Measurements from ENCODE around the gene ZBTB11. TPM values are rescaled to one million over a fixed set of nuclear protein-coding genes. Genes with fewer than 3 reads are reported as not detected.
"Not testable (repeated sequence)": the region's sequence is repeated elsewhere in the genome, so short reads cannot be mapped to it uniquely, and the experiment has no call there.

The ZBTB11 gene
- total RNA-seq, 1 donor from 2014 or later, result 17.2 TPM

DNA sequence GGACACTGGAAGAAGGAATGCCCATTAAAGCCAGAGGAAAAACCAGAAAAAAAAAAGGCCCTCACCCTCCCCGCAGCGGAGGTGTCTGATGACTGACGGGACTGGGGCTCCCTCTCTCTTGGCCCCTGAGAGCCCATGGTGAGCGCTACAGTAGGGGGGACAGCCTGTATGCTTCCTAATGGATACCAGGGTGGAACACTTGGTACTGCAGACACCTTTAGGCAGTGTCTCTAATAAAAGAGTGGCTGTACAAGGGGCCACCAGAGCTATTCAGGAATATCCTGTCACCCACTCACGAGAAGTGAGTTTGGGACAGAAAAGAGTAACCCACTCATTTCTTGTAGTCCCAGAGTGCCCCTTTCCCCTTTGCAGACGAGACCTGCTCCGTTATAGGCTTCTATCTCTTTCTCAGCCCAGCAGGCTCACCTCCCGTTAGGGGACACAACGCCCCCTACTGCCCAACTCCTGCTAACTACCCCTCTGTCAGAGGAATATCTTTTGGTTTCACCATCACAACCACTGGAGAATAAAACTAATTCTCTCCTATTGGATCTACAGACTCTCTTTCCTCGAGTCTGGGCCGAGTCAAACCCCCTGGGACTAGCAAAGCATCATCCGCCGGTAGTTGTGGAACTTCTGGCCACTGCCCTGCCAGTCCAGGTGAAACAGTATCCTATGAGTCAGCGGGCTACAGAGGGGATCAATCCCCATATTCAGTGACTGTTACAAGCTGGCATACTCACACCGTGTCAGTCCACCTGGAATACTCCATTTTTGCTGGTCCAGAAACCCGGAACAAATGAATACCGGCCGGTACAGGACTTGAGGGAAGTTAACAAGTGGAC lies 40.8 kb downstream of the ZBTB11 start:
- H3K4me3 Mint-ChIP-seq, result no peak overlapping the region
- DNase-seq (ENCODE audit: low read depth, low spot score), result peak; percentile 65
- H3K27me3 Mint-ChIP-seq (ENCODE audit: low read depth), result peaks cover 6% of the 10 kb centered on the region
- TF ChIP-seq CTCF (conservative IDR thresholded peaks at IDR 0.05), result peak; percentile 72
- no peaks in the 10 kb centered on the region for H3K36me3 Mint-ChIP-seq (ENCODE audit: low read depth)
- no peak overlapping the region for H3K27ac Mint-ChIP-seq (ENCODE audit: unreplicated experiment)
- no peaks in the 10 kb centered on the region for H3K9me3 Mint-ChIP-seq
- no peaks in the 10 kb centered on the region for H3K4me1 Mint-ChIP-seq

- H3K4me1 Mint-ChIP-seq, result no peaks in the 10 kb centered on the region
- no peaks in the 10 kb centered on the region for H3K9me3 Mint-ChIP-seq
- no peaks in the 10 kb centered on the region for H3K36me3 Mint-ChIP-seq (ENCODE audit: low read depth)
- peaks cover 6% of the 10 kb centered on the region for H3K27me3 Mint-ChIP-seq (ENCODE audit: low read depth)
- TF ChIP-seq CTCF (conservative IDR thresholded peaks at IDR 0.05), result no peak
- H3K27ac Mint-ChIP-seq (ENCODE audit: unreplicated experiment), result no peak overlapping the region
- H3K4me3 Mint-ChIP-seq, result no peak overlapping the region
- DNase-seq (ENCODE audit: low read depth, low spot score), result no peak
These were observed 41.6 kb downstream of the ZBTB11 start for GRCh38 chr3:101635345-101635744.

DNA sequence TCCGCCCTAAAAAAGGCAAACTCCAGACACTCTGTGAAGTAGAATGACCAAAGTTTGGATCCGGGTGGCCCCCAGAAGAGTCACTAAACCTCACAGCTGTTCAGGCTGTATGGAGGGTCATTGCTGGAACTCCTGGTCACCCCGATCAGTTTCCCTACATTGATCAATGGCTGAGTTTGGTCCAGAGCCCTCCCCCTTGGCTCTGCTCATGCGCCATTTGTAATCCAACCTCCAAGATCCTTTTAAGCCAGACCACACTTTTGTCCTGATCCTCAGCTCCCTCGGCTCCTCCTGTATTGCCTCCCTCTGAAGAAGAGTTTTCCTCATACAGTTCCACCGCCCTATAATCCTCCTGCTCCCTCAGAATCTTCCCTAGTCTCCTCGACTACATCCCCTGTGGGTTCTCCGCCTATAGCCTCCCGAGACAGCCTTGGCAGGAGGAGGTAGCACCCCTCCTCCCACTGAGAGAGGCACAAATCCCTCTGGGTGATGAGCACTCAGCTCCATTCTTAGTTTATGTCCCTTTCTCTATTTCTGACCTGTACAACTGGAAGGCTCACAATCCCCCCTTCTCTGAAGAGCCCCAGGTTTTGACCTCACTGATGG lies 42.2 kb downstream of the ZBTB11 start:
- Mint-ChIP-seq H3K4me1 (no peaks in the 10 kb centered on the region), H3K9me3 (no peaks in the 10 kb centered on the region), H3K27me3 (ENCODE audit: low read depth) (peaks cover 6% of the 10 kb centered on the region), H3K27ac (ENCODE audit: unreplicated experiment) (no peak overlapping the region), H3K36me3 (ENCODE audit: low read depth) (no peaks in the 10 kb centered on the region), H3K4me3 (no peak overlapping the region)
- DNase-seq (ENCODE audit: low read depth, low spot score), result no peak
- no peak for TF ChIP-seq CTCF (conservative IDR thresholded peaks at IDR 0.05)

DNA sequence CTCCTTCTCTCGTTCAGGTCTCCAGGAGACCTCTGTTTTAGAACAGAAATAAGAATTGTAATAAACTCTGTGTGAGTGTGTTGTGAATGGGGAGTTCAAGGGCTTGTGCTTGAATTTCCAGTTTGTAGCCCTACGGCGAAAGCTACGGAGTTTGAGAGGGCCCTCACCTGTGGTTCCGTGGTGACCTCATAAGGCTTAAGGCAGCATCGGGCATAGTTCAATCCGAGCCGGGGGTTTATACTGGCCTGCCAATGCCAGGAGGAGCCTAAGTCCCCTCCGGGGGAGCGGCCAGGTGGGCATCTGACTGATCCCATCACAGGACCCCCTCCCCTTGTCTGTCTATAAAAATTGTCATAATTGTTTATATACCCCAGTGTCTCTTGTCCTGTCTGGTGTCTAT lies 43.7 kb downstream of the ZBTB11 start:
- no peak overlapping the region for H3K27ac Mint-ChIP-seq (ENCODE audit: unreplicated experiment)
- DNase-seq (ENCODE audit: low read depth, low spot score), result no peak
- peaks cover 6% of the 10 kb centered on the region for H3K27me3 Mint-ChIP-seq (ENCODE audit: low read depth)
- H3K4me3 Mint-ChIP-seq, result no peak overlapping the region
- no peaks in the 10 kb centered on the region for H3K9me3 Mint-ChIP-seq
- no peak for TF ChIP-seq CTCF (conservative IDR thresholded peaks at IDR 0.05)
- no peaks in the 10 kb centered on the region for H3K4me1 Mint-ChIP-seq
- no peaks in the 10 kb centered on the region for H3K36me3 Mint-ChIP-seq (ENCODE audit: low read depth)

DNA sequence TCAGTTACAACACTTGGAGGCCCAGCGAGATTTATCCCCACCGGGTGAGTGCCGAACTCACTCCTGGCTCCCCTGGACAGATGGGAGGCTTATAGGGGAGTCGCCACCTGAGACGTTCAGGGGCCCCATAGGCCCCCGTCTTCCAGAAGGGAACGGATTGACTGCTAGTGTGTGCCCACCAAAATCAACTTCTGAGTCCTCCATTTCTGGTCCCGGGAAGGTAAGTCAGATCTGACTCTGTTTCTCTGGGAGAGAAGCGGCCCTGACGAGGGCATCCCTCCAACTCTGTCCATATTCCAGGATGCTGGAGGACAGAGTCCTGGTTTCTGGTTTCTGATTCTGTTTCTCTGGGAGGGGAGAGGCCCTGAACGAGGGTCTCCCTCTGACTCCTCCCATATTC lies 44.3 kb downstream of the ZBTB11 start:
- peaks cover 6% of the 10 kb centered on the region for H3K27me3 Mint-ChIP-seq (ENCODE audit: low read depth)
- no peak for DNase-seq (ENCODE audit: low read depth, low spot score)
- H3K4me1 Mint-ChIP-seq, result no peaks in the 10 kb centered on the region

GRCh38 chr3:101631959-101632358 lies 45.0 kb downstream of the ZBTB11 start:
- not testable (repeated sequence) for H3K4me3 Mint-ChIP-seq; H3K36me3 Mint-ChIP-seq (ENCODE audit: low read depth); DNase-seq (ENCODE audit: low read depth, low spot score); H3K4me1 Mint-ChIP-seq; H3K9me3 Mint-ChIP-seq; H3K27ac Mint-ChIP-seq (ENCODE audit: unreplicated experiment); H3K27me3 Mint-ChIP-seq (ENCODE audit: low read depth)

More for the DNA sequence above, 44.3 kb downstream of the ZBTB11 start:
- Mint-ChIP-seq H3K4me3 (no peak overlapping the region), H3K36me3 (ENCODE audit: low read depth) (no peaks in the 10 kb centered on the region), H3K9me3 (no peaks in the 10 kb centered on the region), H3K27ac (ENCODE audit: unreplicated experiment) (no peak overlapping the region)
- no peak for TF ChIP-seq CTCF (conservative IDR thresholded peaks at IDR 0.05)

All from neural crest cell (in vitro differentiated cells).